Omental fat pad (tissue), 4 donors: Measurements from ENCODE around the gene MMP19. TPM values are rescaled to one million over a fixed set of nuclear protein-coding genes. Genes with fewer than 3 reads are reported as not detected.
"Not testable (repeated sequence)": the region's sequence is repeated elsewhere in the genome, so short reads cannot be mapped to it uniquely, and the experiment has no call there.

Source experiments
- ATAC-seq: fragments of 150-250 bp; one replicate; pipeline ENCODE4 v1.9.1; 2016; ENCODE audit warnings: mild to moderate bottlenecking, moderate library complexity; ENCODE audit not compliant: low FRiP score
- DNase-seq: peaks from one replicate; pipeline ENCODE4 v3.0.0-alpha.2; 2019; ENCODE audit warnings: low spot score
- total RNA-seq, 4 donors: library from RNA; depleted of rRNA; stranded (reverse); fragments of >200 nt; gene quantifications; one replicate each; pipeline ENCODE4 v1.1.0, GENCODE V29; 2016
- TF ChIP-seq, protein P1 (sequence below), 3 donors: fragments of 450-650 bp; IDR thresholded peaks; one replicate each; pipeline ENCODE4 v1.5.1; 2016 to 2017; ENCODE audit warnings: antibody characterized with exemption in 3 of 3, mild to moderate bottlenecking in 3 of 3, moderate library complexity in 2 of 3

The MMP19 gene
- total RNA-seq, 4 donors from 2014 or later, result 35.0 to 616 (median 308) TPM

DNA sequence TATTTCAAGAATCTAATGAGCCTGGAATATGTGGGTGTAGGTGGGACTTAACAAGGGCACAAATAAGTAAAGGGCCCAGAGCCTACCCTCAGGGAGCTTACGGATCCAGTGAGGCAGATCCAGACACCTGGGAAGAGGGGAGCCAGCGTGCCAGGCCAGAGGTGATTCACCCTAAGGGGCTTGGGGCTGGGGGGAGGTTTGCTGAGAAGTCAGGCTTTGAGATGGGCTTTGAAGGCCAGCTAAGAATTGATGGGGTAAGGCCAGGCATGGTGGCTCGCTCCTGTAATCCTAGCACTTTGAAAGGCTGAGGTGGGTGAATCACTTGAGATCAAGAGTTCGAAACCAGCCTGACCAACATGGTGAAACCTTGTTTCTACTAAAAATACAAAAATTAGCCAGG, 695 bp upstream of the MMP19 start:
- DNase-seq, result no peak
- TF ChIP-seq, protein P1, sequence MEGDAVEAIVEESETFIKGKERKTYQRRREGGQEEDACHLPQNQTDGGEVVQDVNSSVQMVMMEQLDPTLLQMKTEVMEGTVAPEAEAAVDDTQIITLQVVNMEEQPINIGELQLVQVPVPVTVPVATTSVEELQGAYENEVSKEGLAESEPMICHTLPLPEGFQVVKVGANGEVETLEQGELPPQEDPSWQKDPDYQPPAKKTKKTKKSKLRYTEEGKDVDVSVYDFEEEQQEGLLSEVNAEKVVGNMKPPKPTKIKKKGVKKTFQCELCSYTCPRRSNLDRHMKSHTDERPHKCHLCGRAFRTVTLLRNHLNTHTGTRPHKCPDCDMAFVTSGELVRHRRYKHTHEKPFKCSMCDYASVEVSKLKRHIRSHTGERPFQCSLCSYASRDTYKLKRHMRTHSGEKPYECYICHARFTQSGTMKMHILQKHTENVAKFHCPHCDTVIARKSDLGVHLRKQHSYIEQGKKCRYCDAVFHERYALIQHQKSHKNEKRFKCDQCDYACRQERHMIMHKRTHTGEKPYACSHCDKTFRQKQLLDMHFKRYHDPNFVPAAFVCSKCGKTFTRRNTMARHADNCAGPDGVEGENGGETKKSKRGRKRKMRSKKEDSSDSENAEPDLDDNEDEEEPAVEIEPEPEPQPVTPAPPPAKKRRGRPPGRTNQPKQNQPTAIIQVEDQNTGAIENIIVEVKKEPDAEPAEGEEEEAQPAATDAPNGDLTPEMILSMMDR (IDR thresholded peaks at IDR 0.05), result no peak
- ATAC-seq, result no peak

DNA sequence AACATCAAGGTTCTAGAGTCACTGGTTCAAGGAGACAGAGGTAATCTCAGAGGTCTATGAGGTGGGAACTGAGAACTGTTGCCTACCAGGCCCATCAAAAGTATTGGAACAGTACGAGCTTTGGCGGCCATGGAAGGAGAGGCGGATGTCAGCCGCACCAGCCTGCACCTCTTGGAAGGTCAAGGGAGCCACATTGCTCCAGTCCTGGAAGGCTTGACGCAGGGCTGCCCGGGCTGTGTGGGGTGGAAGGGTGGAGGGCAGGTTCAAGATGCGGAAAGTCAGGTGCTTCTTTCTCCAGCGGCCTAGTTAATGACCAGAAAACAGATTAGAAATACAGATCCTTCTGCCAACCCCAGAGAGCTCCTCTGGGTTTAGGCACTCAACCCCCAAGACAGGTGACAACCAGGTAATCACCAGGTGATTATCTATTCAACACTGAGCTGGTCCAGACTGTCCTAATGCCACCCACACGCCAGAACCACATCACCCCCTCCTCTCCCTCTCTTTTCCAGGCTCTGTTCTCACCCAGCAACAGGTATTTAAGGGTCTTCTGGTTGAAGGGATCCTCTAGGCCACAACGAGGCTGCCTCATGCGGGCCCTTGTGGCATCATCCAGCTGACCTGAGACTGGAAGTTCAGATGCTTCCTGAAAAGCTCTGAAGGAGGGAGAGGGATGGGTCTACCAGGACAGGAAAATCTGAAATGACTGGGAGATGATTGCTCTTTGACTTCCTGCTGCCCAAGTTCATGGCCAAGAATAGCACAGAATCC, 2.0 kb downstream of the MMP19 start:
- DNase-seq (no peak), ATAC-seq (no peak)
- TF ChIP-seq, protein P1 (IDR thresholded peaks at IDR 0.05), result no peak

DNA sequence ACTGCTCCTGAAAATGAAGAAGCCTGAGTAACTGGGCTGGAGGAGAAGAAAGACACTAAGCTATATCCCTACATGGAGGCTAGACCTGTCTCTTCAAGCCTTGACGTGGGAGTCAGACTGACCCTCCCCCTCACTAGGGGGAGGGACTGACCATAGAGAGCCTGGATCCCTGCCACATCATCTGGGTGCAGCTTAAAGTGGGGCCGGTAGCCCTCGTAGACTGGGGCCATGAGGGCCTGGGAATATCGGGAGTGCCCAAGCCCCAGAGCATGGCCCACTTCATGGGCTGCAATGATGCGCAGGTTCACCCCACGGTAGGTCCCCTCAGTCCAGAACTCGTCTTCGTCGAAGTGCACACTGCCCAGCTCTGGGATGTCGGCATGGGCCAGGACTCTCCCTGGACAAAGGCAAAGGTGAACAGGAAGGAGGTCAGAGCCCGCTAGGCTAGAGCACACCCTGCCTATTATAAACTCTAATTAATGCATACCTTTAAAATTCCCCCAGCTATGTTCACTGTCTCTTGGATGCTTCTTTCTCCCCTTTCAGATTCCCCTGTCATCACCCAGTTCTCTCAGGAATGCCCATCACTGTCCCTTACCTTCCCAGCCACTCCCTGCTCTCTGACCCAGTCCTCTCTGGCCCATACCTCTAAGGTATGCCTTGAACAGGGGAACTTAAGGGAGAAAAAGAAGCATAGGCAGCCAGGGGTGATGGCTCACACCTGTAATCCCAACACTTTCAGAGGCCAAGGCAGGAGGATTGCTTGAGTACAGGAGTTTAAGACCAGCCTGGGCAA, 3.2 kb downstream of the MMP19 start:
- no peak for ATAC-seq
- no peak for DNase-seq
- TF ChIP-seq, protein P1 (IDR thresholded peaks at IDR 0.05), result no peak

DNA sequence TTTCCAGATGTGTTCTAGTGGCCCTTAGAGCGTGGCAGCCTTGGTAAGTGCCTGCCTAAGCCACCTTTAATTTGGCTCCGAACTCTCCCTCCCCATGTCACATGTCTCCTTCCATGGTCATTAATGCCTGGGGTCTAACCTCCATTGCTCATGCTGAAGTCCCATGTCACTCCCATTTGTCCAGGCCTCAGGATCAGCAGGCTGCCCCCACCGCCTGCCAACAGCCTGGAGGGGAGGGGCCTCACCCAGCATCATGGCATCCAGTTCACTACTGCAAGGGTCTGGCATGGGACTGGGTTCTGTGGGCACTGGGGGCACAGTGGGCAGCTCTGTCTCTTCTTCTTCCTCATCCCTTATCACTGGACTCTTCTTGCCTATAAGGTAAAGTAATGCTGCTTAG, 4.4 kb downstream of the MMP19 start:
- TF ChIP-seq, protein P1 (IDR thresholded peaks at IDR 0.05), result no peak
- DNase-seq, result no peak
- ATAC-seq, result no peak

DNA sequence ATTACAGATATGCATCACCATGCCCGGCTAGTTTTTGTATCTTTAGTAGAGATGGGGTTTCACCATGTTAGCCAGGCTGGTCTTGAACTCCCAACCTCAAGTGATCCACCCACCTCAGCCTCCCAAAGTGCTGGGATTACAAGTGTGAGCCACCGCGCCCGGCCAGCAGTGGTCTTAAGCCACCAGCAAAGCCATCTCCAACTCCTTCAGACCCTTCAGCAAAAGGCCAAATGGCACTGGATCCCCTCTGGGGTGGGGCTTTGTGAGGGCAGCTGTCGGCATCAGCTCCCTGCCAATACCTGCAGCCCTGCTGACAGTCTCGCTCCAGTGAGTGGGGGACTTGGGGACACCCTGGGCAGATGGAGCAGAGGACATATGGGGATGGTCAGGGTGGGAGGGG, 8.3 kb downstream of the MMP19 start:
- not testable (repeated sequence) for ATAC-seq

DNA sequence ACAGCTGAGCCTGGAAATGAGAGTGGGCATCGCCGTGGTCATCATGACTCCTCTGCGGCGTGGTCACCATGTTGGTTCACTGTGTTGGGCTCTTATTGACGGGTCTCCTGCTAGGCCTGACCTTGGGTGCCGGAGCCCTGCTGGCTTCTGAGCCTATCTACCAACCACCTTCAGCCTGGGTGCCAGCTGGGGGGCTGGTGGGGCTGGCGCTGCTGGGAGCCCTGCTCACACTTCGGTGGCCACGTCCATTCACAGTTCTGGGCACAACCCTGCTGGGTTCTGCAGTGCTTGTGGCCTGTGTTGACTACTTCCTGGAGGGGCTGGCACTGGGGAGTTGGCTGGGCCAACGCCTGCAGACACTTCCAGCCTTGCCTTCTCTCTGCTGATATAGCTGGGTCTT, 9.7 kb downstream of the MMP19 start:
- ATAC-seq, result no peak
- TF ChIP-seq, protein P1 (IDR thresholded peaks at IDR 0.05), result no peak
- no peak for DNase-seq

More for the DNA sequence above, 8.3 kb downstream of the MMP19 start:
- DNase-seq, result not testable (repeated sequence)

DNA sequence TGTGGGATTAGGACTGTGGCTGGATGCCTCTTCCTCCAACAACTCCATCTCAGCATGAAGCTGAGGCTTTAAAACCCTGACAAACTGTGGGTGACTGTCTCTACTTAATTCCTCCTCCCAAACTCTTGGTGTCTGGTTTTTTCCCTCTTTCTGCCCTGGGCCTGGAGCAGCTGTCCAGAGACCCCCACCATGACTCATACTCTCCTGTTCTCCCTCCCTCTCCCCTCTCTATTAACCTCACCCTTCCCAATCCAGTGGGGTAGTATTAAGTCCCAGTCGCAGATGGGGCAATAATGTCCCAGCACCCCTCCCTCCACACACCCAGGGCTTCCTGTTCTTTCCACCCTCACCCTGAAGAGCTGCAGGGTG, 11.3 kb downstream of the MMP19 start:
- TF ChIP-seq, protein P1 (IDR thresholded peaks at IDR 0.05), result no peak
- ATAC-seq (peak; percentile 16), DNase-seq (no peak)
